ENCODE measurements around the gene MZB1.

Gene MZB1, protein sequence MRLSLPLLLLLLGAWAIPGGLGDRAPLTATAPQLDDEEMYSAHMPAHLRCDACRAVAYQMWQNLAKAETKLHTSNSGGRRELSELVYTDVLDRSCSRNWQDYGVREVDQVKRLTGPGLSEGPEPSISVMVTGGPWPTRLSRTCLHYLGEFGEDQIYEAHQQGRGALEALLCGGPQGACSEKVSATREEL

DNA sequence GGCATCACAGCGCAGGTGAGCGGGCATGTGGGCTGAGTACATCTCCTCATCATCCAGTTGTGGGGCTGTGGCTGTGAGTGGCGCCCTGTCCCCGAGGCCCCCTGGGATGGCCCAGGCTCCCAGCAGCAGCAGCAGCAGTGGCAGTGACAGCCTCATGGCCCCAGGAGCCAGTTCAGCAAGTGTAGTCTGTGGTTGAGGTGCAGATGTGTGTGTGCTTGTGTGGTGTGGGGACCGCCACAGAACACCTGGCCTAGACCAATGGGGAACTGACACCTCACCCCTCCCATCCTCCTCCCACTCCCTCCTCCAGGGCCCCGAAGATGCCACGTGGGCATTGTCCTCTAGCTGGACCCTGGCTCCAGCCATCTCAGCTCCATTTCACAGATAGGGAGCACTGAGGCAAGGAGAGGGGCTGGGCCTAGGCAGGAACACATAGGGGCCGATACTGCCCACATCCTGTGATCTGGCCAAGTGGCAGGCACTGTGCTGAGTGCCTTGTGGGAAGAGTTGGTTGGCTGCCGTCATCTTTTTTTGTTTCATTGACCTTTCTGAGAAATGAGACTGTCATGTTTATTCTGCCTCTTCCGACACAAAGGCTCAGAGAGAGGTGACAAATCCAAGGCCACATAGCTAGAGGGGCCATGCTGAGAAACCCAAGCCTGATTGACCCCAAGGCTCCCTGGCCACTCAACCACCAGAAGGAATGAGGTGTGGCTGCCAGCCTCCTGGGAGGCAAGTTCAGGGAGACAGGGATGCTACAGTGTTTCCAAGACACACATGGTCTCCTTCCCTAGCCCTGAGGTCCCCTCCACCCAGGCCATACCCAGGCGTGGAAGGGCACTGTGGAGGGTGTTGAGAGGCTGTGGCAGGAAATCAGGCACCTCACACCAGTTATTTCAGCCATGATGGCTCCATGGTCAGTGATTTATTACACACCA, at the start of gene MZB1:
Gene MZB1, minus strand, starts transcription at position 213 of the 938 bp plus-strand sequence. Its CDS starts 57 bp downstream, at position 156.
- TF ChIP-seq, protein P1, sequence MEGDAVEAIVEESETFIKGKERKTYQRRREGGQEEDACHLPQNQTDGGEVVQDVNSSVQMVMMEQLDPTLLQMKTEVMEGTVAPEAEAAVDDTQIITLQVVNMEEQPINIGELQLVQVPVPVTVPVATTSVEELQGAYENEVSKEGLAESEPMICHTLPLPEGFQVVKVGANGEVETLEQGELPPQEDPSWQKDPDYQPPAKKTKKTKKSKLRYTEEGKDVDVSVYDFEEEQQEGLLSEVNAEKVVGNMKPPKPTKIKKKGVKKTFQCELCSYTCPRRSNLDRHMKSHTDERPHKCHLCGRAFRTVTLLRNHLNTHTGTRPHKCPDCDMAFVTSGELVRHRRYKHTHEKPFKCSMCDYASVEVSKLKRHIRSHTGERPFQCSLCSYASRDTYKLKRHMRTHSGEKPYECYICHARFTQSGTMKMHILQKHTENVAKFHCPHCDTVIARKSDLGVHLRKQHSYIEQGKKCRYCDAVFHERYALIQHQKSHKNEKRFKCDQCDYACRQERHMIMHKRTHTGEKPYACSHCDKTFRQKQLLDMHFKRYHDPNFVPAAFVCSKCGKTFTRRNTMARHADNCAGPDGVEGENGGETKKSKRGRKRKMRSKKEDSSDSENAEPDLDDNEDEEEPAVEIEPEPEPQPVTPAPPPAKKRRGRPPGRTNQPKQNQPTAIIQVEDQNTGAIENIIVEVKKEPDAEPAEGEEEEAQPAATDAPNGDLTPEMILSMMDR (IDR thresholded peaks at IDR 0.05): no peak
- Histone ChIP-seq H3K36me3 (no peaks in the 10 kb centered on the region), H3K9me3 (no peaks in the 10 kb centered on the region), H3K4me3 (no peak within 1 kb of the TSS), H3K4me1 (peaks cover 0 to 43% (median 19%) of the 10 kb centered on the region in 4 donors), H3K27ac (no peak within 1 kb of the TSS), H3K27me3 (peaks cover 0 to 28% of the 10 kb centered on the region in 2 donors)
- intact Hi-C loops (cut with DNase I; ENCODE audit: low total_unique reads): no loop called here
- DNase-seq: no peak

DNA sequence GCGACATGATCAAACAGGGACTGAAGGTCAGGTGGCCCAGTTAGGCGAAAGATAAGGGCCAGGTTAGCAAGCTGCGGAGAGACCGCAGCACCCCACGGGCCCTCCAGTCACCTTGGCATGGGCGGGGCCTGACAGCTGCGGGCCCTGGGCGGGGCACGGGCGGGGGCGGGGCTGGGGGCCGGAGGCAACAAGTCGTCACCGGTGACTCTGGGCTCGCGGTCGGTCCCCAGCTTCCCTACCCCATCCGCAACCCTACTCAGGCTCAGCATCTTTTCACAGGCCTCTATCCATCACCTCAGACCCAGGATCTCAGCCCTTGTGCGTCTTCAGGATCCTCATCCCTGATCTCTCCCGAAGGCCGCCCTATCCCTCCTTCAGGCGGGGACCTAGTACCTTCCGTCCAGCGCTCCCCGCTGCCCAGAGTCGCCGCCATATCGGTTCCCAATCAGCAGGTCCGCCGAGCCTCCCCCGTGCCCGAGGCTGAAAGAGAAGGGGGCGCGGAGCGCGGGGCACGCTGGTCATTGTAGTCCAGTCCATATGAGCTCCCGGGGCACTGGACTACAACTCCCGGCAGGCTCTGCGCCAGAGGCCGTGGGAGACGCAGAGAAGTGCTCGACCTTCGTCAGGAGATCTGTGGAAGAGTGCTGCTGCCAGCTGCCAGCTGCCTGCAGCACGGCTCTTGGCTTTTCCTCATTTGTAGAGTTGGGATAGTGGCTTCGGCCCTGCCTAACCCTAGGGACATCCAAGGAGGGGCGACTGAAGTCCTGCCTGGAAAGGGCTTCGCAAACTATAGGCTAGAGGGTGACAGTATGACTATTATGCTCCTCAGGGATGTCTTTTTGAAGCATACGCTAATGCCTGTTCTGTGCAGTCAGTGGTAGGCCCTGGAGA, 49.5 kb upstream of the MZB1 start, which contains the start of gene DNAJC18:
Gene DNAJC18, minus strand, starts transcription at position 513 of the 891 bp plus-strand sequence. Its CDS starts 80 bp downstream, at position 433.
- no peaks in the 10 kb centered on the region for H3K9me3 ChIP-seq
- peak within 1 kb of the TSS; percentile 62 to 81 for H3K4me3 ChIP-seq
- no peaks in the 10 kb centered on the region for H3K27me3 ChIP-seq
- H3K27ac ChIP-seq: peak within 1 kb of the TSS; percentile 92 to 97
- TF ChIP-seq, protein P1 (IDR thresholded peaks at IDR 0.05): no peak
- H3K36me3 ChIP-seq: peaks cover 10 to 16% (median 14%) of the 10 kb centered on the region in 3 donors
- DNase-seq: peak; percentile 96 to 97
- intact Hi-C loops (cut with DNase I; ENCODE audit: low total_unique reads): no loop called here
- H3K4me1 ChIP-seq: peaks cover 0 to 19% (median 8%) of the 10 kb centered on the region in 4 donors

DNA sequence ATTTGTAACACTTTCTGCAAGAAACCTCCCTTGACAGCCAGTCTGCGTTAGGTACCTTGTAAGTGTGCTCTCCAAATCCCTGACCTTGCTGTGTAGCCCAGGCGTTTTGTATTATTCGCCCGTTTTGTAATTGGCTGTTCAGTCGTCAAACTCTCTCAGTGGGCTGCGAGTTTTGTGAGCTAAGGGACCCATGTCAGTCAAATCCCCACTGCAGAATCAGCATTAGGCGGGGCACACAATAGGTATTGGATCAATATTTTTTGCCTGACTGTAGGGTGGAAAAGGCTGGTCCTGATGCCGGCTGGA, 48.9 kb upstream of the MZB1 start:
- Histone ChIP-seq H3K9me3 (no peaks in the 10 kb centered on the region), H3K27ac (peak overlapping the region; percentile 92 to 97), H3K4me3 (peak overlapping the region; percentile 62 to 81), H3K4me1 (peaks cover 0 to 19% (median 8%) of the 10 kb centered on the region in 4 donors), H3K36me3 (peaks cover 16 to 22% (median 20%) of the 10 kb centered on the region in 3 donors), H3K27me3 (no peaks in the 10 kb centered on the region)
- DNase-seq: no peak
- TF ChIP-seq, protein P1 (IDR thresholded peaks at IDR 0.05): no peak
- intact Hi-C loops (cut with DNase I; ENCODE audit: low total_unique reads): no loop called here

DNA sequence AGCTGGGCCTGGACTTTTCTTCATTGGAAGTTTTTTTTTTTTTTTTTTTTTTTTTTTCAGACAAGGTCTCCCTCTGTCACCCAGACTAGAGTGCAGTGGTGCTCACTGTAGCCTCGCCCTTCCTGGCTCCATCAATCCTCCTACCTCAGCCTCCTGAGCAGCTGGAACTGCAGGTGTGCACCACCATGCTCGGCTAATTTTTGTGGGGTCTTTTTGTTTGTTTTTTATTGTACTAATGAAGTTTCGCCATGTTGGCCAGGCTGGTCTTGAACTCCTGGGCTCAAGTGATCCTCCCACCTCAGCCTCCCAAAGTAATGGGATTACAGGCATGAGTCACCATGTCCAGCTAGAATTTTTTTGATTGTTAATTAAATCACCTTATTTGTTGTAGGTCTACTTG, 46.0 kb upstream of the MZB1 start:
- intact Hi-C loops (cut with DNase I; ENCODE audit: low total_unique reads): no loop called here
- peak in 1 of 2 donors; percentile 23 for DNase-seq
- no peaks in the 10 kb centered on the region for H3K27me3 ChIP-seq

More for the DNA sequence above, 46.0 kb upstream of the MZB1 start:
- TF ChIP-seq, protein P1 (IDR thresholded peaks at IDR 0.05): no peak
- peaks cover 27 to 46% (median 32%) of the 10 kb centered on the region in 3 donors for H3K36me3 ChIP-seq
- no peak overlapping the region for H3K27ac ChIP-seq
- H3K4me1 ChIP-seq: peaks cover 0 to 19% (median 8%) of the 10 kb centered on the region in 4 donors
- no peaks in the 10 kb centered on the region for H3K9me3 ChIP-seq
- H3K4me3 ChIP-seq: no peak overlapping the region
